HepG2 (cell line): ENCODE measurements around the gene FKBP10. TPM values are rescaled to one million over a fixed set of nuclear protein-coding genes. Genes with fewer than 3 reads are reported as not detected.

Experiments
- ARID2 ChIP-seq: sonication (generic); formaldehyde crosslinking; IDR thresholded peaks from 2 replicates; pipeline ENCODE4 v1.8.1; 2022; ENCODE audit warnings: mild to moderate bottlenecking, missing genetic modification reagents, borderline replicate concordance
- CBFB ChIP-seq: sonication (generic); formaldehyde crosslinking; IDR thresholded peaks from 2 replicates; pipeline ENCODE4 v1.4.0; 2020; ENCODE audit warnings: missing genetic modification reagents
- HNRNPLL ChIP-seq: fragments of 200-400 bp; formaldehyde crosslinking; IDR thresholded peaks from 2 replicates; pipeline ENCODE4 v1.6.1; 2017; ENCODE audit warnings: mild to moderate bottlenecking, low read depth, low read length; ENCODE audit not compliant: poor library complexity, severe bottlenecking
- KMT2A ChIP-seq: sonication (generic); formaldehyde crosslinking; IDR thresholded peaks from 2 replicates; pipeline ENCODE4 v1.4.0; 2020; ENCODE audit warnings: missing genetic modification reagents
- MEIS1 ChIP-seq: sonication (generic); formaldehyde crosslinking; IDR thresholded peaks from 2 replicates; pipeline ENCODE4 v1.9.0; 2021; ENCODE audit warnings: mild to moderate bottlenecking, missing genetic modification reagents, moderate library complexity, borderline replicate concordance
- MIXL1 ChIP-seq: IDR thresholded peaks from 2 replicates; pipeline ENCODE4 v1.6.1; 2016
- MXD4 ChIP-seq: IDR thresholded peaks from 2 replicates; pipeline ENCODE4 v1.6.1; 2016; ENCODE audit warnings: mild to moderate bottlenecking, missing biosample characterization, missing genetic modification reagents
- NFYB ChIP-seq: sonication (generic); formaldehyde crosslinking; IDR thresholded peaks from 2 replicates; pipeline ENCODE4 v1.4.0; 2020; ENCODE audit warnings: missing genetic modification reagents
- STAT5B ChIP-seq: sonication (generic); formaldehyde crosslinking; IDR thresholded peaks from 2 replicates; pipeline ENCODE4 v1.4.0; 2020; ENCODE audit warnings: missing genetic modification reagents
- YY1 ChIP-seq: IDR thresholded peaks from 2 replicates; pipeline ENCODE4 v1.6.1; 2011; ENCODE audit warnings: low read length, low read depth, moderate library complexity, mild to moderate bottlenecking; ENCODE audit not compliant: insufficient read depth, insufficient replicate concordance
- ZFYVE20 ChIP-seq: sonication (generic); formaldehyde crosslinking; IDR thresholded peaks from 2 replicates; pipeline ENCODE4 v1.8.0; 2023; ENCODE audit warnings: low read depth, mild to moderate bottlenecking, moderate library complexity, missing genetic modification reagents, borderline replicate concordance
- ZNF607 ChIP-seq: sonication (generic); formaldehyde crosslinking; IDR thresholded peaks from 2 replicates; pipeline ENCODE4 v1.5.1; 2020; ENCODE audit warnings: missing genetic modification reagents, mild to moderate bottlenecking, borderline replicate concordance
- ZNF678 ChIP-seq: sonication (generic); formaldehyde crosslinking; IDR thresholded peaks from 2 replicates; pipeline ENCODE4 v1.4.0; 2020; ENCODE audit warnings: mild to moderate bottlenecking, missing genetic modification reagents
- ZSCAN20 ChIP-seq: sonication (generic); formaldehyde crosslinking; IDR thresholded peaks from 2 replicates; pipeline ENCODE4 v1.4.0; 2020; ENCODE audit warnings: missing genetic modification reagents, mild to moderate bottlenecking, borderline replicate concordance
- polyA plus RNA-seq, 8 experiments: library from polyadenylated mRNA; depleted of rRNA in 3 of 8; stranded (reverse) in 7 of 8; unstranded in 1 of 8; fragments of >200 nt; fragmentation: Illumina TruSeq in 4 of 8; extraction: Trizol in 4 of 8; gene quantifications; 2 replicates each; pipeline versions ENCODE4 v1.2.1 to v1.2.3, GENCODE V29; 2011 to 2016; ENCODE audit warnings: low read depth in 4 of 8, missing spikeins in 1 of 8, mixed read lengths in 1 of 8; ENCODE audit not compliant: insufficient read depth in 1 of 8
- total RNA-seq, 5 experiments: library from RNA; depleted of rRNA; stranded (reverse); fragments of >200 nt; fragmentation: Illumina TruSeq; extraction: Trizol; gene quantifications; 2 replicates each; pipeline ENCODE4 v1.2.3, GENCODE V29; 2016; ENCODE audit warnings: low read depth in 1 of 5
- TF ChIP-seq, protein P1 (sequence below): sonication (generic); formaldehyde crosslinking; IDR thresholded peaks from 2 replicates; pipeline ENCODE4 v1.9.0; 2021; ENCODE audit warnings: mild to moderate bottlenecking, missing genetic modification reagents
- TF ChIP-seq, protein P2 (sequence below): sonication (generic); formaldehyde crosslinking; IDR thresholded peaks from 2 replicates; pipeline ENCODE4 v1.8.1; 2023; ENCODE audit warnings: missing genetic modification reagents, inconsistent platforms, borderline replicate concordance

Gene FKBP10
- total and polyA plus RNA-seq, 2 of the 13 experiments (the other 11 are each of a cell fraction or from before 2014, with no cell fraction given): 149 to 573 TPM

DNA sequence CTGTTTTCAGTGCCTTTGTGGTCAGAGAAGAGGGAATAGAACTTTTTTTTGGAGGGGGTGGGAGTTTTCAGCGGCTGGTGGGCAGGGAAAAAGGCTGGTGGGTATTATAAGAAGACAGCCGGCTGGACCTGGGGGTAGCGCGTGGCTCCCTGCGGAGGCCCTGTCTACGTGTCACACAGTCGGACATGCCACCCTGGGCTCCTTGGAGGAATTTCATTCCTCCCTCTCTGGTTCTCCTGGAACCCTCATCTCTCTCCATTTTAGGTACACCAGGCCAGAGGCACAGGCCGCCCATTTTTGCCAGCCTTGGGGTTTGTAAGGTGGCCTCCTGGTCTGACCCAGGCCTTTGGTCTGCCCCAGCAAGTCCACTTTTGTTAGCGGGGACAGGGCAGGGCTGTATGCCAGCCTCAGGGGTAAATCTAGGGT, 908 bp downstream of the FKBP10 start (continued):
- TF ChIP-seq, protein P1, sequence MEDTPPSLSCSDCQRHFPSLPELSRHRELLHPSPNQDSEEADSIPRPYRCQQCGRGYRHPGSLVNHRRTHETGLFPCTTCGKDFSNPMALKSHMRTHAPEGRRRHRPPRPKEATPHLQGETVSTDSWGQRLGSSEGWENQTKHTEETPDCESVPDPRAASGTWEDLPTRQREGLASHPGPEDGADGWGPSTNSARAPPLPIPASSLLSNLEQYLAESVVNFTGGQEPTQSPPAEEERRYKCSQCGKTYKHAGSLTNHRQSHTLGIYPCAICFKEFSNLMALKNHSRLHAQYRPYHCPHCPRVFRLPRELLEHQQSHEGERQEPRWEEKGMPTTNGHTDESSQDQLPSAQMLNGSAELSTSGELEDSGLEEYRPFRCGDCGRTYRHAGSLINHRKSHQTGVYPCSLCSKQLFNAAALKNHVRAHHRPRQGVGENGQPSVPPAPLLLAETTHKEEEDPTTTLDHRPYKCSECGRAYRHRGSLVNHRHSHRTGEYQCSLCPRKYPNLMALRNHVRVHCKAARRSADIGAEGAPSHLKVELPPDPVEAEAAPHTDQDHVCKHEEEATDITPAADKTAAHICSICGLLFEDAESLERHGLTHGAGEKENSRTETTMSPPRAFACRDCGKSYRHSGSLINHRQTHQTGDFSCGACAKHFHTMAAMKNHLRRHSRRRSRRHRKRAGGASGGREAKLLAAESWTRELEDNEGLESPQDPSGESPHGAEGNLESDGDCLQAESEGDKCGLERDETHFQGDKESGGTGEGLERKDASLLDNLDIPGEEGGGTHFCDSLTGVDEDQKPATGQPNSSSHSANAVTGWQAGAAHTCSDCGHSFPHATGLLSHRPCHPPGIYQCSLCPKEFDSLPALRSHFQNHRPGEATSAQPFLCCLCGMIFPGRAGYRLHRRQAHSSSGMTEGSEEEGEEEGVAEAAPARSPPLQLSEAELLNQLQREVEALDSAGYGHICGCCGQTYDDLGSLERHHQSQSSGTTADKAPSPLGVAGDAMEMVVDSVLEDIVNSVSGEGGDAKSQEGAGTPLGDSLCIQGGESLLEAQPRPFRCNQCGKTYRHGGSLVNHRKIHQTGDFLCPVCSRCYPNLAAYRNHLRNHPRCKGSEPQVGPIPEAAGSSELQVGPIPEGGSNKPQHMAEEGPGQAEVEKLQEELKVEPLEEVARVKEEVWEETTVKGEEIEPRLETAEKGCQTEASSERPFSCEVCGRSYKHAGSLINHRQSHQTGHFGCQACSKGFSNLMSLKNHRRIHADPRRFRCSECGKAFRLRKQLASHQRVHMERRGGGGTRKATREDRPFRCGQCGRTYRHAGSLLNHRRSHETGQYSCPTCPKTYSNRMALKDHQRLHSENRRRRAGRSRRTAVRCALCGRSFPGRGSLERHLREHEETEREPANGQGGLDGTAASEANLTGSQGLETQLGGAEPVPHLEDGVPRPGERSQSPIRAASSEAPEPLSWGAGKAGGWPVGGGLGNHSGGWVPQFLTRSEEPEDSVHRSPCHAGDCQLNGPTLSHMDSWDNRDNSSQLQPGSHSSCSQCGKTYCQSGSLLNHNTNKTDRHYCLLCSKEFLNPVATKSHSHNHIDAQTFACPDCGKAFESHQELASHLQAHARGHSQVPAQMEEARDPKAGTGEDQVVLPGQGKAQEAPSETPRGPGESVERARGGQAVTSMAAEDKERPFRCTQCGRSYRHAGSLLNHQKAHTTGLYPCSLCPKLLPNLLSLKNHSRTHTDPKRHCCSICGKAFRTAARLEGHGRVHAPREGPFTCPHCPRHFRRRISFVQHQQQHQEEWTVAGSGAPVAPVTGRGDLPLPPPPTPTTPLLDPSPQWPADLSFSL (CRISPR knock-in tag): no peak
- TF ChIP-seq STAT5B: no peak
- peak; percentile 71; the same call in 1 of the 2 replicates for TF ChIP-seq ARID2 (CRISPR knock-in tag)
- TF ChIP-seq ZFYVE20 (CRISPR knock-in tag): no peak
- 0 out of 2 replicates have a peak, but pooled peaks have one; percentile 51 for TF ChIP-seq CBFB (CRISPR knock-in tag)
- TF ChIP-seq KMT2A: peak; percentile 9; the same call in 1 of the 2 replicates
- TF ChIP-seq MIXL1 (CRISPR knock-in tag): 0 out of 2 replicates have a peak, but pooled peaks have one; percentile 8
- TF ChIP-seq ZNF607: no peak
- TF ChIP-seq ZSCAN20 (CRISPR knock-in tag): peak; percentile 44; the same call in 1 of the 2 replicates
- TF ChIP-seq MEIS1 (CRISPR knock-in tag): no peak
- no peak for TF ChIP-seq HNRNPLL
- 0 out of 2 replicates have a peak, but pooled peaks have one; percentile 8 for TF ChIP-seq NFYB (CRISPR knock-in tag)
- TF ChIP-seq YY1: no peak
- TF ChIP-seq MXD4 (CRISPR knock-in tag): peak; percentile 29; the same call in 1 of the 2 replicates
- TF ChIP-seq, protein P2, sequence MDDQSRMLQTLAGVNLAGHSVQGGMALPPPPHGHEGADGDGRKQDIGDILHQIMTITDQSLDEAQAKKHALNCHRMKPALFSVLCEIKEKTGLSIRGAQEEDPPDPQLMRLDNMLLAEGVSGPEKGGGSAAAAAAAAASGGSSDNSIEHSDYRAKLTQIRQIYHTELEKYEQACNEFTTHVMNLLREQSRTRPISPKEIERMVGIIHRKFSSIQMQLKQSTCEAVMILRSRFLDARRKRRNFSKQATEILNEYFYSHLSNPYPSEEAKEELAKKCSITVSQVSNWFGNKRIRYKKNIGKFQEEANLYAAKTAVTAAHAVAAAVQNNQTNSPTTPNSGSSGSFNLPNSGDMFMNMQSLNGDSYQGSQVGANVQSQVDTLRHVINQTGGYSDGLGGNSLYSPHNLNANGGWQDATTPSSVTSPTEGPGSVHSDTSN (CRISPR knock-in tag): no peak
- TF ChIP-seq ZNF678: no peak
